ENCODE data around the gene CXCL14.

DNA sequence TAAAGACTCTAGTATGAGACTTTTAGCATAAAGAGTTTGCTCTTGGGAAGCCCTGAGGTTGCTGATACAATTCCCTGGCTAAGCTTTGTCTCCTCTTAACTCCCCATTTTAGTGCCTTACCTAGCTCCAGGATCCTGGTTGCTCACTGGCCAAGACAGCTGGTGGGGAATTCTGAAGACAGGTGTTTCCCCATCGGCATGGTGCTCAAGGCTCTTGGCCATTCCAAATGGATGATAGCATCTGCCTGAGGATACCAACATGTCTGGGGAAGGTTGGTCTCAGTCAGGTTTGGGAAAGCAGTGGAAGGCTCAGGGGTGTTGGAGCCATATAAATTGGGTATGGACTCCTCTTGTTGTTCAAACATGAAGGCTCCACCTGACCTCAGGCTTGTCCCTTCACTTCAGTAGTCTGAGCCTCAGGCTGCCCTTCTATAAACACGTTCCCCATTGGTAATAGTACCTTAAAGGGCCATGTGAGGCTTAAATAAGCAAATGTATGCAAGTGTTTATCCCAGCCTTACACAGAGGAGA lies 44.5 kb upstream of the CXCL14 start:
- no peak for TF ChIP-seq POLR2A (IDR thresholded peaks at IDR 0.05; ENCODE audit: low read depth, low read length)
- TF ChIP-seq TAF1 (IDR thresholded peaks at IDR 0.05; ENCODE audit: borderline replicate concordance, low read depth, low read length) = no peak
- no peak for TF ChIP-seq POLR2AphosphoS5 (IDR thresholded peaks at IDR 0.05; ENCODE audit: low read depth, low read length)
